GM18508 (cell line): Measurements from ENCODE around the gene GLMN.

Source experiments
- ATAC-seq: cut with Tn5 transposase; IDR thresholded peaks from one replicate; pipeline ENCODE4 v1.9.1; 2021; ENCODE audit warnings: moderate number of reproducible peaks; ENCODE audit not compliant: insufficient read depth, unreplicated experiment

The GLMN gene, protein sequence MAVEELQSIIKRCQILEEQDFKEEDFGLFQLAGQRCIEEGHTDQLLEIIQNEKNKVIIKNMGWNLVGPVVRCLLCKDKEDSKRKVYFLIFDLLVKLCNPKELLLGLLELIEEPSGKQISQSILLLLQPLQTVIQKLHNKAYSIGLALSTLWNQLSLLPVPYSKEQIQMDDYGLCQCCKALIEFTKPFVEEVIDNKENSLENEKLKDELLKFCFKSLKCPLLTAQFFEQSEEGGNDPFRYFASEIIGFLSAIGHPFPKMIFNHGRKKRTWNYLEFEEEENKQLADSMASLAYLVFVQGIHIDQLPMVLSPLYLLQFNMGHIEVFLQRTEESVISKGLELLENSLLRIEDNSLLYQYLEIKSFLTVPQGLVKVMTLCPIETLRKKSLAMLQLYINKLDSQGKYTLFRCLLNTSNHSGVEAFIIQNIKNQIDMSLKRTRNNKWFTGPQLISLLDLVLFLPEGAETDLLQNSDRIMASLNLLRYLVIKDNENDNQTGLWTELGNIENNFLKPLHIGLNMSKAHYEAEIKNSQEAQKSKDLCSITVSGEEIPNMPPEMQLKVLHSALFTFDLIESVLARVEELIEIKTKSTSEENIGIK

DNA sequence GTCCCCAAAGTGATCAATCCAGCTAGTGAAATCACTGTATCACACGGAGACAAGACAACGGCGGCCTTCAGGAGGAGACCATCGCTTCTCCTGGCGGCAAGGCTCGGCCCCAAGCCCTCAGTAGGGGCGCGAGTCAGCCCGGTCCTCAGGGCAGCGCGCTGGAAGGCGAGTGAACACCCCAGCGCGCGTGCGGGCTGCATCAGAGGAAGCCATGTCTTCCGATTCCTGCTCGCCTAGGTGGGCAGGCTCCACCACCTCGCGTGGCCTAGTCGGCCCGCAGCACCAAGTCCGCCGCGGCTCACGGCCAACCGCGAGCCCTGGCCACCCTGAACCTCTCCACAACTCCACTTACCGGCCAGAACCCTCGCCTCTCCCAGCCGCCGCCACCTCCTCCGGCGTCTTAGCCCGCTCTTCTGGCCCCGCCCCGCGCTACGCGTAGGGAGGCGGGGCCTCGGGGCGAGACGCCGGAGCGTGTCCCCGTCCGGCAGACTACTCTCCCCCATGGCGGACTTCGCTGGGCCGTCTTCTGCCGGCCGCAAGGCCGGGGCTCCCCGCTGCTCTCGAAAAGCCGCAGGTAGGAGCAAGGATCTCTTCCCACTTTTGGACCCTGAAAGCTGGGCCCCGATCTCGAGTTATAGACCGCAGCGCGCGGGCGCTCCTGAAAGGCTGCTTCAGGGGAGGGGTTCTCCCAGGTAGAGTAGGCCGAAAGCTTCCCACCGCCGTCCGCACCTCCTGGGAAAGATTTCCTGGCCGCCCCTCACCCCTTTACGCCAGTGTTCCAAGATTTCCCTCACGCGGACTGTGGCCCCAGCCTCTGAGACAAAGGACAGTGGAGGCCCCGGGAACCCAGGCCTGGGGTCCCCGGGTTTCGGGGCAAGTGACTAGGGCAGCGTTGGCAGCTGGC is at the start of gene GLMN, which contains the start of gene RPAP2:
Gene GLMN, minus strand, starts transcription at position 415 of the 904 bp plus-strand sequence. CDS start 988 bp downstream, outside the sequence.
Gene RPAP2, plus strand, starts transcription at position 487 of the 904 bp plus-strand sequence. Its CDS starts 15 bp downstream, at position 502.
- ATAC-seq, result peak; percentile 83

DNA sequence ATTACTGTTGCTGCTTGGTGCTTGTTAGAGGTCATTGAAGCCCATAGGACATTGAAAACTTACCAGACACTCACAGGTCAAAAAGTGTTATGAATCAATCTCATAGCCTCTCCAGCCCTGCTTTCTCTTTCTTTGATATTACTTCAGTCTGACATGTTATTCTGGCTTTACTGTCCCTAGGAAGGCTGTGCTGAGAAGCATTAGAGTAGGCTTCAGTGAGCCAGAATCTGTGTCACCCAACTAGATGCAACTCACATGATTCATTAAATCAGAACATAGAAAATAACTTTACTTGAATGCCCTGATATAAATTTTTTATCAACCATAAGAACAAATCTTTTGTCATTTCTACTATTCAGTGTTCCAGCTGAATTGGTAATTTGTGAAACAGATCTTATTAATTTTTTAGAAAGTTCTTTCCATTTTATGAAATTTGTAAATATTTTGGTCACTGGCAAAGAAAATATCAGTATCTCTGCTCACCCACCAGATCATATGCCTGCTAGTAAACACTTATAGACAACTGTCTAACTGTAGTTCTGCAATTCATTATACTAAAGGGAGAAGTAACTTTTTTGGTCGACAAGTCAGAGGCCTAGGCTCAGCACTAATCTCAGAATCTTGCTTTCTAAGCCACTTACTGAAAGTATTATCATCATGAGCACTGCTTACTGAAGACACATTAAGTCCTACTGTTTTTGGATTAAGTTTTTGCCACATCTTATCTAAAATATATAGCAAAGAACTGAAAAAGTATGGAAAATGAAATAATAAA is 48.3 kb upstream of the GLMN start:
- ATAC-seq, result no peak

DNA sequence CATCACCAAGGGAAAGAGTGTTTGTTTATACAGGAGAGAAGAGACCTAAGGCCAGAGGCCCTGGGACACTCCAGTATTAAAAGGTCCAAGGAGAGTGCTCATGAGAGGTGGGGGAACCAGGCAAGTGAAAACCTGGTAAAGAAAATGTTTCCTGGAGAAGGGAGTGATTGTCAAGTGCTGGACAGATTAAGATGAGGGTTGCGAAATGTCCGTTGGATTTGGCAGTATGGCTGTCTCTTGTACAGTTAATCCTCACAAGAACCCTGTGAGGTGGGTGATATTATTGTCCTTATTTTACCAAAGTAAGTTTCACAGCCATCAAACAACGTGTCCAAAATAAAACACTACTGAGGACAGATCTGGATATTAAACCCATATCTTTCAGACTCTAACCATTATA is 44.3 kb upstream of the GLMN start:
- no peak for ATAC-seq

DNA sequence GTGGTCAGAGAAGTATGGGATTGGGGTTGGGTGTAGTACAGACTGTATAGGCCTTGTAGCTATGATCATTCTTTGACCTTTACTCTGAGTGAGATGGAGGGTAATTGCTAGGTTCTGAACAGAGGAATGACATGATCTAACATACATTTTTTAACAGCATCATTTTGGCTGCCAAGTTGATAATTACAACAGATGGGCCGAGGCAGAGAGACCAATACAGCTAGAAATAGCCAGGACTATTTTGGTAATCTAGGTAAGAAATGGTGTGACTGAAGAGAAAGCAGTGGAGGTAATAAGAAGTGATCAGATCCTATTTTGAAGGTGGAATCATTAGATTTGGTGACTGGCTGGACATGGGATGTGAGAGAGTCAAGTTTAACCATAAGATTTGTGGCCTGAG is 43.6 kb upstream of the GLMN start:
- no peak for ATAC-seq

DNA sequence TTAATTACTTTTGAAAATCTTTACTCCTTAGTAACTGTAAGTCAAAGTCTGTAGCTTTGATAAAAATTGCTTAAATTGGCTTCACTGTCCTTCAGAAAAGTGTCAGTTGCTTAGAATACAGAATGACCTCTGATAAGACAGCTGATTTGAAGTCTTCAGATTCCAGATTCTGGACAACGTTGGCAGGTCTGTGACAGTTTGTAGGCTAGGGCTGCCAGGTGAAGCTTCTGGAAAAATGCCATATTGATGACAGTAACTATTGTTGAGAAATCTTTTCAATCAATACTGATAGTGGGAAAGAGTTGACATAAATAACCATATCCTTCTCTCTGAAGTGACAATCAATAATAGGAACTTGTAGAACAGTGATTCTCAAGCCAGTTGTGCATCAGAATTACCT is 41.4 kb upstream of the GLMN start:
- no peak for ATAC-seq

DNA sequence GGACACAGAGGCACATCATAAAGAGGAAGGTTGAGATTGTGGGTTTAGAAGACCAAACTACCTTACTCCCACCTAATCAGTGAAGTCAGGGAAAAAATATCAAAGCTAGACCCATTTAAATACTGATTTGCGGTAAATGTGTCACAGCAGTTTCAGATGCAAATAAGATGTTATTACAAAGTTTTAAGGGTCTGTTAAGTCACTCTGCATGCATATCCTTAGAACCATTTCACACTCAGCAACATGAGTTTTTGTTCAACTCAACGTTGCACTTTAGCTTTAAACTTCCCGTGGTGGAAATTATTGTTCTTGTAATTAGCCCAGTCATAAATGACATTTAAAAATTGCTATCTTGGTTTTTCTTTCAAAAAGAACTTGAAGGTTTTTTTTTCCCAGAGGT is 34.9 kb upstream of the GLMN start:
- ATAC-seq, result no peak

DNA sequence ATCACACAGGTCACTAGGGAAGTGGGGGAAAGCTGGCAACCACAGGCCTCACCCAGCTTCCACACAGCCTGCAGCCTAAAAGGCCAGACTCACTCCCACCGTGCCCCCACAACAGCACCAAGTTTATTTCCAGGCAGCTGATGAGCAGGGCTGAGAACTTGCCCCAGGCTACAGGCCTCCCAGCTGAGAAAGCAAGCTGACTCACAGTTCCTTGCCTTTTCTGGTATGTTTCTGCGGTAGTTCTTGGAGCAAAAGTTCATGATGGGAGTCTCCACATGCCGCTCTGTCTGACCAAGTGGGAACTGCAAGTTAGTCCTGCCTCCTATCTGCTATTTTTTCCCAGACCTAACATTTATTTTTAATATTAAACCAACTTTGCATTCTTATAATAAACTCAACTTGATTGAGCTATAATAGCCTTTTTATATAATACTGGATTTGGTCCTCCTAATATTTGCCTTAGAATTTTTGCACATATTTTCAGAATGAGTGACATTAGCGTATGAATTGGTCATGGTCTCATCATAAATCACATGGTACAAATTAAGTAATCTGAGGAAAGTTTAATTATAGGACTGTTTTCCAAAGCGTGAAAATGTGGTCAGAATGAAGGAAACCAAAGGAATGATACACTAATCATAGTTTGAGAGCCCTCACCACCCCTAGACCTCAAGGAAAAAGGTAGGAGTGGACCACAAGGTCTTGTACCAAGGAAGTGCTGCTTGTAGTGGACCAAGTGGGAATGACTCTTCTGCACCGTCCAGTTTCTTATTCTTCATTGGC is 30.8 kb upstream of the GLMN start:
- no peak for ATAC-seq

DNA sequence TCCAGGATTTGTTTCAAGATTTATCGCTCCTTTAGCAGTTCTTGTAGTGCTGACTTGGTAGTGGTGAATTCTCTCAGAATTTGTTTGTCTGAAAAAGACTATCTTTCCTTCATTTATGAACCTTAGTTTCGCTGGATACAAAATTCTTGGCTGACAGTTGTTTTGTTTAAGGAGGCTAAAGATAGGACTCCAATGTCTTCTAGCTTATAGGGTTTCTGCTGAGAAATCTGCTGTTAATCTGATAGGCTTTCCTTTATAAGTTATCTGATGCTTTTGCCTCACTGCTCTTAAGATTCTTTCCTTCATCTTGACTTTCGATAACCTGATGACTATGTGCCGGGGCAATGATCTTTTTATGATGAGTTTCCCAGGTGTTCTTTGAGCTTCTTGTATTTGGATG is 29.0 kb upstream of the GLMN start:
- no peak for ATAC-seq

DNA sequence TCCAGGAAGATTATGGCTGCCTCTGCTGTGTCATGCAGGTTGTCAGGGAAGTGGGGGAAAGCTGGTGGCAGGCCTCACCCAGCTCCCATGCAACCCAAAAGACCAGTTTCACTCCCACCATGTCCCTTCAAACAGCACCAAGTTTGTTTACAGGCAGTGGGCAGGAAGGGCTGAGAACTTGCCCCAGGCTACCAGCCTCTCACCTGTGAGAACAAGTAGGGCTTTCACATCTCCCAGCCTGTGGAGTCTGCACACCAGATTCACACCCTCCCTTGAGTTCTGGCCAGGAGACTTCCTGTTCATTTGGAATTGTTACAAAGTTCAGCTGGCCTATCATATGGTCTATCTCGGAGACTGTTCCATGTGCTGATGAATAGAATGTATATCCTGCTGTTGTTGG is 27.9 kb upstream of the GLMN start:
- no peak for ATAC-seq

DNA sequence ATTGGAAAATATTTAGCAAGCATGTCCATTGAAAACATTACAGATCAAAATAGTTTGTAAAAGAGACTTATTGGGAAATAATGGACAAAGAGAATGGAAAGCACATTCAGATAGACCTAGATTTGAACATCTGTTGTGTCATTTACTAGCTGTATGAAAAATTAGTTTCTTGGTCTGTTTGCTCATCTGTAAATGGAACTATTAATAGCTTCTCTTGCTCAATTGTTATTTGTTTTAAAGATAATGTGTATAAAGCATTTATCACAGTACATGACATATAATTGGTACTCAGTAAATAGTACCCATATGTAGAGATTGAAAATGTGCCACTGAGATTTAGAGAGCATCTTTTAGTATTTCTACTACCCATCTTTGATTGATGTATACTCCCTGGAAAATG is 26.0 kb upstream of the GLMN start:
- no peak for ATAC-seq

DNA sequence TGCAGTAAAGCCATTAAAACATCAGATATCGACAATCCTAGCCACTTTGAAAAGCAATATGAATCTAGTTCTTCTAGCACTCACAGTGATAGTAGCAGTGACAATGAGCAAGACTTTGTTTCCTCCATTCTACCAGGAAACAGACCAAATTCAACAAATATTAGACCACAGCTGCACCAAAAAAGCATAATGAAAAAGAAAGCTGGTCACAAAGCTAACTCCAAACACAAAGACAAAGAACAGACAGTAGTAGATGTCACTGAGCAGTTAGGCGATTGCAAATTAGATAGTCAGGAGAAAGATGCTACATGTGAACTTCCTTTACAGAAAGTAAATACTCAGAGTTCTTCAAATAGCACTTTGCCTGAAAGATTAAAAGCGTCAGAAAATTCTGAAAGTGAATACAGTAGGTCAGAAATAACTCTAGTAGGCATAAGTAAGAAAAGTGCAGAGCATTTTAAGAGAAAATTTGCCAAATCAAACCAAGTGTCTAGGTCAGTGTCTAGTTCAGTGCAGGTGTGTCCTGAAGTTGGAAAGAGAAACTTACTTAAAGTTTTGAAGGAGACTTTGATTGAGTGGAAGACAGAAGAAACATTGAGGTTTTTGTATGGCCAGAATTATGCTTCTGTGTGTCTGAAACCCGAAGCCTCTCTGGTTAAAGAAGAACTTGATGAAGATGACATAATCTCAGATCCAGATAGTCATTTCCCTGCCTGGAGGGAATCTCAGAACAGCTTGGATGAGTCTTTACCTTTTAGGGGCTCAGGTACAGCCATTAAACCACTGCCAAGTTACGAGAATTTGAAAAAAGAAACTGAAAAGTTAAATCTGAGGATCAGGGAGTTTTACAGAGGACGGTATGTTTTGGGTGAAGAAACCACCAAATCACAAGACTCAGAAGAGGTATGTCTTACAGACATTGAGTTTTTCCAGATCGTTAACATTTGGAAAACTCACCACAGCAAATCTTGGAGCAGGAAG is 25.0 kb upstream of the GLMN start:
- ATAC-seq, result no peak

DNA sequence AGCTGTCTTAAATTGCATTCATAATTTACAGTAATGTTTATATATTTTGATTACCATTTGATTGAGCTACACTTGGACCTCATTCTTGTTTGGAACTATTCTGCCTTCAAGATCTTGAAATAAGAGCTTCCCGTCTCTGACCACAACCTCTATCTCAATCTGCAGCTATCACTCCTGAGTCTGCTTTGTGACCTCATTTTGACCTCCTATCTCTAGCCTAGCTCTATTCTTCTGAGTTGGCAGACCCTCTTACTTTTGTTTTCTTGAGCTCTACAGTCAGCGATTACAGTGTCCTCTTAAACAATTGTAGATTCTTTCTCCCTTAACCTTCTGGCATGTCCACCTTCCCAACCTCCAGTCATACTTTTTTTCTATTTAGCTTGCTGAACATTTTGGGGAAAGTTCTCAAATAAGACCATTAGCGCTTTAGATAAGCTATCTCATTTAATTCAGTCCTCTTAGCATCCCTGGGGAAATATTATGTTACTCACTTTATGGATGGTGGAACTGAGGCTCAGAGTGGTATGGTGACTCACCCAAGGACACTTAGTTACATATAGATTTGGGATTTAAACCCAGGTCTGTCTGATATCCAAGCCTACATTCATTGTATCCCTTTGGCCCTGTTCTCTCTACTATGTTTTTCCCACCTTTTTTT is 19.2 kb upstream of the GLMN start:
- no peak for ATAC-seq

DNA sequence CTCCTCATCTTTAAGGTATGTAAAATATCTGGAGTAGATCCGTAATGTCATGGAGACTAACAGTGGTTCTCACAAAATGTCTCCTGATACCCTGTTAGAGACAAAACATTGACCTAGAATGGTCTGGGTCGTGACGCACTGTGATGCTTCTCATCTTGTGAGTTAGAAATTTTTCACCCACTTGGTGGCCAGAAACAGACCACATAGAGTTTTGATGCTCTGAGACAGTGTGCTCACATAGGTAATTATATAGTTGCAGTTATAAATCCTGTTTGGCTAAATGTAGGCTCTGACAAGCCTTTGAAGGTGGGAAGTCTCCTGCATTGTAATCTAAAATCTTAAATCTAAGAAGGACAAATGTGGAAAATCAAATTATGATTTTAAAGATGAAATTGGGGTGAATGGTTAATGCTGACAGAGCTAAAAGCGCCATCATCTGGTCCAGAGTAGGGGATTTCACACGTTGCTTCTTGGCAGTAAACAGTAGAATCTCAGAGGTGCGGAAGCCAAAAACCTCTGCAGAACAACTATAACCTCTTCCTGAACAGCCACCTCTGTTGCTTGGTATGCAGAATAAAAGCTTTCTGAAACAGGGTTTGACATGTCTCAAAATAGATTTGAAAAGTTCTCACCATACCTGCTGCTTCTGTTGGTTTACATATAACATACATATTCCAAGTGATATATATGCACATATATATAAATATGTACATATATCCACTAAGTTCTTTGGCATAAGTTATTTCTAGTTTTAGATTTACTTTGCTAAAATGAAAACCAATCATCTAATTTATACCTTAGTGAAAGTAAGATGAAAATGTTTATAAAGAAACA is 17.2 kb upstream of the GLMN start:
- no peak for ATAC-seq

DNA sequence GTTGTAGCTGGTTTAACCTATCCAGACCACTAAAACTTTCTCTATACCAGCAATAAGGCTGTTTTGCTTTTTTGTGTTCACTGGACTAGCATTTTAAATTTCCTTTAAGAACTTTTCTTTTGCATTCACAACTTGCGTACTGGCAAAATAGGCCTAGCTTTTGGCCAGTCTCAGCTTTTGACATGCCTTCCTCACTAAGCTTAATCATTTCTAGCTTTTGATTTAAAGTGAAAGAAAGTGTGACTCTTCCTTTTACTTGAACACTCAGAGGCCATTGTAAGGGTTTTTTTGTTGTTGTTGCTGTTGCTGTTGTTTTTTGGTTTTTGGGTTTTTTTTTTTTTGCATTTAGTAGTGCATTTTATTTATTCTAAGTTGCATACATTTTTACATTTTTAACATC is 15.2 kb upstream of the GLMN start:
- no peak for ATAC-seq

DNA sequence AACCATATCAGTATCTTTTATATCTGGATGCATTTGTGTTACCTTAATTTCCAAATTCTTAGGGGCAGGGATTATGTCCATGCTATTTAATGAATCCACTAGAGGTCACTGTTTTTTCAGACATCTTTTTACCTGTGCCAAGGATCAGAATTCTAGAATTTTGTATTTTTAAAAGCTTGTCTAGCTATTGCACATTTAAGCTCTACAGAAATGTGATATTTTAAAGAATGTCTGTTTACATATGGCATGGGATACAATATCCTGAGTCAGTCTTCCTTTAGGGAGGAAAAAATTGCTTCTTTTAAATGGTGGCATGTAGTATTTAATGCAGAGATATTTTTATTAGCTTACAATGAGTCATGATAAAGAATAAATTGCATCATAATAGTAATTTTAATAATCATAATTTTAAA is 11.4 kb upstream of the GLMN start:
- no peak for ATAC-seq

DNA sequence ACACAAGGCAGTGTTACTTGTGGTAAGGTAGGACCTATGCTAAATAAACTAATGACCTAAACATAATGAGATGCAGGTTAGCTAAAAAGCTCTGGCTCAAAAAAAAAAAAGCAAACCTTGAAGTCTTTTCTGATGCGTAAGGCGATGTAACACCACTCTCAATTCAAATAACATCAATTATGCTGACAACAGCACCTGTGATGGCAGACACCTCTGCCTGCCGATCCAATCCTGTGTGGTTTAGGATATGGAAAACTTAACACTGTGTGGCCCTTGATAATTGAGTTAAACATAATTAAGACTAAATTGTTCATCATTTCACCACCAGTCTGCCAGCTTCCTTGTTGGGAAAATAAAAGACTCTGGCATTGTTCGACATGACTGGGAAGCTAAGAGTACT is 9.2 kb upstream of the GLMN start:
- ATAC-seq, result no peak

DNA sequence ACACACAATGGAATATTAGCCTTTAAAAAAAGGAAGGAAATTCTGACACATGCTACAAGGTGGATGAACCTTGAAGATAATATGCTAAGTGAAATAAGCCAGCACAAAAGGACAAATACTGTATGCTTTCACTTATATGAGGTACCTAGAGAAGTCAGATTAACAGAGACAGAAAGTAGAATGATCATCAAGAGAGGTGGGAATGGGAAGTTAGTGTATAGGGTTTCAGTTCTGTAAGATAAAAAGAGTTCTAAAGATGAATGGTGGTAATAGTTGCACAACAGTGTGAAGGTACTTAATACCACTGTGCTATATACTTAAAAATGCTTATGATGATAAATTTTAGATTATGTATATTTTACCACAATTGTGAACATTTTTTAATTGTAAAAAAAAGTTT is 7.2 kb upstream of the GLMN start:
- no peak for ATAC-seq
